ENCODE data around the gene SLC1A4. TPM values are rescaled to one million over a fixed set of nuclear protein-coding genes. Genes with fewer than 3 reads are reported as not detected.

SLC1A4 gene
- total and polyA plus RNA-seq, 12 donors = 13.0 to 196 (median 60.0) TPM

- Histone ChIP-seq H3K4me3 (no peak overlapping the region), H3K4me1 (replicated peaks in 1 of 2) (peaks cover 0 to 17% of the 10 kb centered on the region in 2 donors), H3K9me3 (replicated peaks in 1 of 3) (no peaks in the 10 kb centered on the region), H3K36me3 (replicated peaks in 1 of 2) (no peaks in the 10 kb centered on the region), H3K27ac (no peak overlapping the region), H3K27me3 (no peaks in the 10 kb centered on the region)
- intact Hi-C loops (cut with DNase I) = no loop called here
- no peak for DNase-seq
- TF ChIP-seq POLR2A (IDR thresholded peaks at IDR 0.05) (no peak), CTCF (IDR thresholded peaks at IDR 0.05) (no peak)
Measured at GRCh38 chr2:64946769-64947247, 42.4 kb upstream of the SLC1A4 start.

- H3K36me3 ChIP-seq (replicated peaks in 1 of 2) = no peaks in the 10 kb centered on the region
- no peaks in the 10 kb centered on the region for H3K9me3 ChIP-seq (replicated peaks in 1 of 3)
- H3K4me1 ChIP-seq (replicated peaks in 1 of 2) = peaks cover 0 to 17% of the 10 kb centered on the region in 2 donors
- H3K4me3 ChIP-seq = no peak overlapping the region
- intact Hi-C loops (cut with DNase I) = no loop called here
- WGBS, 4 donors = 62 to 80% (median 78%) methylated on average over 4 of the region's 4 CpGs
- no peak overlapping the region for H3K27ac ChIP-seq
- H3K27me3 ChIP-seq = no peaks in the 10 kb centered on the region
- TF ChIP-seq POLR2A (IDR thresholded peaks at IDR 0.05) (no peak), CTCF (IDR thresholded peaks at IDR 0.05) (no peak)
- DNase-seq = no peak
Measured at GRCh38 chr2:64947885-64948284, 41.3 kb upstream of the SLC1A4 start.

- DNase-seq = no peak
- intact Hi-C loops (cut with DNase I) = no loop called here
- Histone ChIP-seq H3K4me1 (replicated peaks in 1 of 2) (peaks cover 0 to 5% of the 10 kb centered on the region in 2 donors), H3K36me3 (replicated peaks in 1 of 2) (no peaks in the 10 kb centered on the region), H3K27me3 (no peaks in the 10 kb centered on the region), H3K27ac (no peak overlapping the region), H3K4me3 (no peak overlapping the region), H3K9me3 (replicated peaks in 1 of 3) (peaks cover 0 to 2% (median 0%) of the 10 kb centered on the region in 3 donors)
- 81 to 90% (median 83%) methylated on average over 14 of the region's 14 CpGs for WGBS, 4 donors
- TF ChIP-seq CTCF (IDR thresholded peaks at IDR 0.05) = no peak
- TF ChIP-seq POLR2A (IDR thresholded peaks at IDR 0.05) = no peak
Measured at GRCh38 chr2:64950226-64951160, 38.7 kb upstream of the SLC1A4 start.

- no peak for TF ChIP-seq CTCF (IDR thresholded peaks at IDR 0.05)
- no peak for TF ChIP-seq POLR2A (IDR thresholded peaks at IDR 0.05)
- Histone ChIP-seq H3K4me3 (no peak overlapping the region), H3K36me3 (replicated peaks in 1 of 2) (no peaks in the 10 kb centered on the region), H3K9me3 (replicated peaks in 1 of 3) (peaks cover 0 to 3% (median 0%) of the 10 kb centered on the region in 3 donors), H3K4me1 (replicated peaks in 1 of 2) (peaks cover 0 to 5% of the 10 kb centered on the region in 2 donors), H3K27ac (no peak overlapping the region), H3K27me3 (no peaks in the 10 kb centered on the region)
- 55 to 66% (median 65%) methylated on average over 5 of the region's 5 CpGs for WGBS, 4 donors
- intact Hi-C loops (cut with DNase I) = no loop called here
- DNase-seq = no peak
Measured at GRCh38 chr2:64951306-64951953, 37.8 kb upstream of the SLC1A4 start.

Measured in adrenal gland (tissue), 12 donors.